ENCODE data around the gene RGS11.

DNA sequence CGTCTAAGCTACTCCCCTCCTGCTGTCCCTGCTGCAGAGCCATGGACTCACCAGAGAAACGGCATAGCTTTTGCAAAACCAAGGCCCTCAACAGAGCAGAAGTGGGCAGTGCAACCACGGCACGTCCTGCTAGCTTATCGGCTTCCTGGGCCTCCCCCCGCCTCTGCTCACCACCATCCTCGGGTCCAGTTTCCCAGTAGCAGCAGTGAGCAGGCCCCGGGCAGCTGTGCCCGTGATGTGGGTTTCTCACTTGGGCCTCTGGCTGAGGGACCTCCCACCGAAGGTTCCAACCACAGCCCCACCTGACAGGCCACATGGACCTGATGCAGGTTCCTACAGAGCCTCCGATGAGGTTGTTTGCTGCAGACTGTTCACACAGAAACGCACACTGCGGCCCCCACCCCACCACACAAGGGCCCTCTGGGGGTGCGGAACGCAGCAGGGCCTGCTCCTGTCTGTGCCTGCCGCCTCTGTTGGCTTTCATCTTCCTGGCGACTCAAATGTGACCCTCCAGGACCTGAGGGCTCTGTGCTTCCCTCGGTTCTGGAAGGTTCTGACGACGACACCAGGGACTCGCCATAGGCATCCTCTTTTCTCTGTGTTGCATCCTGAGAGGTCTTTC is 32.1 kb upstream of the RGS11 start:
- TF ChIP-seq EZH2 (IDR thresholded peaks at IDR 0.05) (no peak), POLR2AphosphoS5 (IDR thresholded peaks at IDR 0.05; ENCODE audit: borderline replicate concordance, low read depth, low read length) (no peak)
